ENCODE data around the gene RGS13.

RGS13 gene

DNA sequence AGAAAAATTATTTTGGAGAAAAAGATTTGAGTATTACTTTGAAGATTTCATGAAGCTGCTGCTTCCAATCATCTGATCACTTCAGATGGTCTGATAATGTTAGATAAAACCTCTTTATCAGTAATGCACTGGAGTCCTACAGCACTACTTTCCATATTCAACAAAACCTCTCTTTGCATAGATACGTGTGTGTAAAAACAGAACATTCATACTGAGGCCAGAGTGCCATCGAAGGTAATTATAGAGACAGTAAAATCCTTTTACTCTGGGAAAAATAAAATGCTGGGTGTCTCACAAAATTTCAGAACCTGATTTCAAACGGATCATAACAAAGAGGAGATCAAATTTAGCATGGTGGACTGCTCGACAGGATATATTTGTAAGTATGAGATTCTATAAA lies at the start of gene RGS13:
TSS of gene RGS13 (plus strand) at position 209 of the 400 bp plus-strand sequence. CDS start 8,188 bp downstream, outside the sequence.
- DNase-seq, result no peak

DNA sequence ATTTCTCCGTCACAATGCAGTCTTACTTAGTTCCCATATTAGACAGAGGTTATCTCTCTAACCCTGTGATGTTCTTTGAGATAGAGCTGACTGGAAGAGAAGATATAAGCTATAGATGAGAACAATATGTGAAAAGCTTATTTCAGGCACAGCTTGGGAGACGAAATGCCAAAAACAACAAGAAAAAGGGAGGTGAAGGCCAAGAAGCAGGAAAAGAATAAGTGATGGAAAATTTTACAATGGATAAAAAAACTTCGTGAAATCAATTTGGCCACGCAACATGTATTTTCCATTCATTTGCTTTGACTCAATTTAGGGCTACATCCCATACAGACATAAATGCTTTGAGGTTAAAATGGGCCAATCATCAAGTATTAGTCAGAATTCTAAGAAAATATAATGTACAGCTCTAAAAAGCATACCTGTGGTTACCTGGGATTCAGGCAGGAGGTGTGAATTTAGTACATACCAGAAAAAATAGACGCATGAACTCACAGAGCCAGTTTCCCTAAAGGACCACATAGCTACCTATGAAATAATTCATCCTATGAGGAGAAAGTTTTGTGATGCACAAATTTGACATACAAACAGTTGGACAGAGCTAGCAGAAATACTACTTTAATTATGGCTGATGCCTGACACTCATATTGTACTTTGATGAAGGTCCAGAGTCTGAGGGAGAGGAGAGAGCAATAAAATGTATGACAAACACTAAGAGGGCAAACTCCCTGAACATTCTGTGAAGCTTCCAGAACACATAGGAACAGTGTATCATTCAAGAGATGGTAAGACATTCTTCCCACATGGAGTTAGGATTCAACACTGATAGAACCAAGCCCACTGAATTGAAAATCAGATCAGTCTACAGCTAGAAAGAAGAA lies 48.3 kb upstream of the RGS13 start:
- no peak for DNase-seq

DNA sequence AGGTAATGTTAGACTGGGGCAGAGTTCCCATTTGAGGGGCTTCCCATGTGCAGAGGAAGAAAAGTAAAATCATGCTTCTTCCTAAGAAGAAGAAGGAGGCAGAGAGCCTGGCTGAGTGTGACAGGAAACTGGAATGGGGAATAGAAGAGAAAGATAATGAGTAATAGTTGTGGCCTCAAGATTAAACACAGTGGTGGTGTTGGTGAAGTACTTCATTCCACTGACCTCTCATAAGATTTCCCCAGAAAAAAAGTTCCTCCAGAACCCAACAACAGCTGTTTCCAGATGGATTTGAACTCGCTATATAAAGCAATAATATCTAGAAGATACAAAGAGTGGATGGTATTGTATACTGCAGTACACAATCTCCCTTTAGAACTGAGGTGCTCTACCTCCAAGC lies 47.4 kb upstream of the RGS13 start:
- no peak for DNase-seq

DNA sequence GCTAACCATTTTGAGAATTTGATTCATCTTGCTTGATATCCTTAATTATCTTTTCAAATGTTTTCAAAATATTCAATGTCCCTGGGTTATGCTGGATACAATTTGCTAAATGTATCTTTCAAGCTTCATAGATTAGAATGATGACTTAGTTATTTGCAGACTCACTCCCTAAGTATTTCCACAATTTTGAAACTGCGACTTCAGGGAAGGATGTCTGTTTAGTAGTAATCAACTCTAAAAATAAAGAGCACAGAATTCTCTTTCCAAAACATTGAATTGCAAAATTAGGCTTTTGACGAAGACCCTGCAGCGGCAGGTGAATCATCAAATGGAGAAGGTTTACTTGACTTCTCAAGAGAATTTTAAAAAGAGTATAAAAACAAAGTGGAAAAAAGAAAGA lies 46.1 kb upstream of the RGS13 start:
- DNase-seq, result no peak

DNA sequence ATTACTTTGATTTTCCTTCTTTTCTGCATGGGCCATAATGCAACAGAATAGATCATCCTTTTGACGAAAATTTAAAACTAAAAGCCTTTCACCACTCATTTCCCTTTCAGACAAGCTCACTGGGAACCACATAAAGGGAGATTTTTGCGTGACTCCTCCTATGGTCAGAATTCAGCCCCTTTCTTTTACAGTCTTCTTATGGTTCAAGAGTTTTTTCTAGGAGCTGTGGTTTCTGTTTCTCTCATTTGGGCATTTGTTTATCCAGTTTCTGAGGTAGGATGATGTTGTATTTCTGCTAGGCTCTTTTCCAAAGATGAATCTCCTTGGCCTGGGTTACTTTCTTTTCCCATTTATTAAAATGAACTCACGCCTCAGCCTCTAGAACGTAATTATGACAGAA lies 43.4 kb upstream of the RGS13 start:
- DNase-seq, result no peak

- DNase-seq, result no peak
Measured at GRCh38 chr1:192592981-192593708, 42.8 kb upstream of the RGS13 start.

DNA sequence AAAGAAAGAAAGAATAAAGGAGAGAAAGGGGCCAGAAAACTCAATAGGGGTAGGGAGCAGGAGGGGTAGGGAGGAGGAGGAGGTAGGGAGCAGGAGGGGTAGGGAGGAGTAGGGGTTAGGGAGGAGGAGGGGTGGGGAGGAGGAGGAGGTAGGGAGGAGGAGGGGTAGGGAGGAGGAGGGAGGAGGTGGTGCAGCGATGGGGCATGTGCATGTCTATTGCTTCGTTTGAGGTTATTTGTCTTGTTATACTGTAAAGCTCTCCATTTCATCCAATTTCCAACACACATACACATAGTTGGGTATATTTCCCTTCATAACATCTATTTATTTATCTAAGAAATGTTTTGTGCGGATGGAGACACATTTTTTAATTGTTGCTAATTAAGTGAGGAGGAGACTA lies 40.6 kb upstream of the RGS13 start:
- DNase-seq, result no peak

DNA sequence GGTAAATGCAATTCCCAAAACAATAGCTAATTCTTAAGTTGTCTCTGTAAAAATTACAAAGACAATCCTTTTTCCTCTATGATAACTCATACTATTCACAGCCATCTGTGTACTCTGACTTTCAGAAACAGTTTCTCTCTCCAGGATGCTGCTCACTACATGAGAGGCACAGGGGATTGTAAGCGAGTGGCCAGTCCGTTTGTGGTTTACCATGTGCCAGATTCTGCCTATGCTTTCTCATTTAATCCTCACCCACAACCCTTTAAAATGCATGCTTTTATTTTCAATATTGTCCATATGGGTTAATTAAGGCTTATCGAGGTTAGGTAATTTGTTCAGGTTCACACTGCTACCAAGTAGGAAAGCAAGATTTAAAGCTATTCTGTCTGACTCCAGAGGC lies 37.4 kb upstream of the RGS13 start:
- no peak for DNase-seq

- no peak for DNase-seq
Measured at GRCh38 chr1:192600275-192600674, 35.7 kb upstream of the RGS13 start.

DNA sequence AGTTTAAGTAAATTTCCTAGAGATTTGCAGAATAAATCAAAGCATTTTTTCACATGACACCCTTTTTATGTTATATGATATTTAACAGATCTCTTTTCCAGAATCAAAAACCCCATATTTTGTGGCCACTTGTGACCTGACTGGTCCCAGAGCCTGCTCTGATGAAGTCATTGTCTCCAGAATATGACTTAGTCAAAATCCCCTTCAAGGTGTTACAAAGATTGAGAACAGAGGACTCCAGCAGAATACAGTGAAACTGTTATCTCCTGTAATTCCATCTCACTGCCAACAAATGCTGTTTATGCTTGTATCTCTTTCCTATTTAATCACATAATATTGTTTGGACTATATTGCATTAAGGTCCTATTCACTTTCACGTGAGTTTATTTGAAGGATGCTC lies 34.8 kb upstream of the RGS13 start:
- DNase-seq, result no peak

- no peak for DNase-seq
Measured at GRCh38 chr1:192601567-192601966, 34.4 kb upstream of the RGS13 start.

- DNase-seq, result no peak
Measured at GRCh38 chr1:192602757-192603156, 33.2 kb upstream of the RGS13 start.

DNA sequence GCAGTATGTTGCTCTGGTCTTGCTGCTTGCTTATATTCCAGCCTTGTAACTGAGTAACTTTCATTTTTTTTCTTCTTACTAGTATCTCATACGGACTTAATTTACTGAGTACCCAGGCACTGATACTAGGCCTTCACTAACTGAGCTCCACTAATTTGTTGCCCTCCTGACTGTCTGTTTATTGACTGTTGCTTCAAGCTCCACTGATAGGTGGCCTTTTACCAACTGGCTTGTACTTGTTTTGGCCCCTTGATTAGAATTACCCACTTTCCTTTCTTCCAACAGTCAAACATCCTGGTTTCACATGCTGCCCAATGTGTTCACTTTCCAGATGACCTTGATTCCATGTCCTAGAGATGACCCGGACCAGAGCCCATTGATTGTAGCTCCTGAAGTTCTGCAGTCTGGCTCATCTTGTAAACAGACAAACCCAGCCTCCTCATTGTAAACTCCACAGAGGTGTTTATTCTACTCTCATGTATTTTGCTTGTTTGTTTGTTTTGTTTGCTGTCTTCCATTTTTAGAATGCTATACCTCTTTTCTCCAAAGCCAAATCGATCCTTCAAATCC lies 32.6 kb upstream of the RGS13 start:
- DNase-seq, result no peak

DNA sequence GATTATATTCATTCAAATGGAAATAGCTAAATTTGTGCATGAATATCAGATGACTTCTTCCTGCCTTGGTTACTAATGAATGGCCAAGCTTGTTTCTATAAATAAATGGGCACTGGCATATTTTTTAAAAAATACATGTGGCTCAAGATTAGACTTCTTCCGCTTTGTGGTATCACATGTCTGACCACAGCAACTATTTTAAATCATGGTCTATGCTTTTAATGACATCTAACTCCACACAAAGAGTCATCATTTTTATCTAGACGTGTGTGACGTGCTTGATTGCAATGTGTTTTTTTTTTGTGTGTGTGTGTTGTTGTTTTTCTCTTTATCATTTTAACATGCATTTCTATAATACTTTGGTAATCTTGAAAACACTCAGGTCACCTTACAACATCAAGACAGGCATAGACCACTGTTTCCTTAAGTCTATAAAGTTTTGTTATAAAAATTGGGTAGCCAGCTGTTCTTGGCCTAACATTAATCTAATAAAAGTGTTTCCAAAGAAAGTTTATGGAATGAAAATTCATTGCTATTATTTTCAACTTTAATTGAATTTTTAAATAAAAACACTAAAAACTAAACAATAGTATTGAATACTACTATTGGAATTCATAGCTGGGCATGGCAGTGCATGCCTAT lies 30.8 kb upstream of the RGS13 start:
- DNase-seq, result no peak

DNA sequence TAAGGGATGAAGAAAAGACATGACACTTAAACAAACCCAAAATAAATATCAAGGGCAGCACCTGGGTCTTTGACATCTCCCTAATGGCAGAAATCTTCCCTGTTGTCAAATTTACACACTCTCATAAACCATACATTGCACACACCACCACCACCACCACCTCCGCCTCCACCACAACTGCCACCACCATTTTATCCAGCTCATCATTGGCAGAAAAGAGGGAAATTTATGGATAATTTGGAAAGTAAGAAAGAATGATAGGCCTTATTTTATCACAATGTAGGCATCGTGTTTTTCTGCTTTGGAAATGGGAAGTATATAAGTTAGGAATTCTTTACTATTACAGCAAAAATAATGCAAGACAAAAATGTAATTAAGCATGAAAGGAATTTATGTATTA lies 27.3 kb upstream of the RGS13 start:
- no peak for DNase-seq

- DNase-seq, result peak; percentile 17
Measured at GRCh38 chr1:192609110-192610079, 26.6 kb upstream of the RGS13 start.

DNA sequence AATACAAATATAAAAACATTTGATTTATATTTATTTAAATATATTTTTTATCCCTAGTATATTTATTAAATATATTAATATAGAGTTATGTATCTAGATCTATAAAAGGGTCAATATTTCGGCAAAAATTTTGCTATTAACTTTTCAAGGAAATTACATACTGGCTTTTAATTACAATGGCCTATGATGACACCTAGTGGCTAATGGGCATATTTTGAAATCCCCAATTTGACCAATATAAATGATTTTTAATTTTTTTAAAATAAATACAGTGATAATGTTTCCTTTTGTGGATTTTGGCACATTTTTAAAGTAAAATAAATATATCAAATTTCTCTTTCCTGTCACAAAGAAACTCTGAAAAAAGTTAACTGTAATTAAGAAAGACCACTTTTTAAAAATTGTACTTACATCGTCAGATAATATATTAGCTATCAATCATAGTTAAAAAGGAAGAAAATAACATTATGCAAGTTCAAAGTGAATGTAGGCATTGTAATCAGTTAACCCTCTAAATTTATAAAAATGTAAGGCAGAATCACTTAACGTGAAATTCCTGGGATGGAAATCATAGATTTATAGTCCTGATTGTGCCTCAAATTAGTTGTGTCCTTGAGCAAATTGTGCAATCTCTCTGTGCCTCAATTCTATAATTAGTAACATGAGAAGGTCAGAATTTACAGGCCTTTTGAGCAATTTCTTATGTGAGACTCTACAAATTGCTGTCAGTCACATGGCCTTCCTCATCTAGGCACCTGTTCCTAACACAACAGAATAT lies 25.6 kb upstream of the RGS13 start:
- DNase-seq, result no peak

DNA sequence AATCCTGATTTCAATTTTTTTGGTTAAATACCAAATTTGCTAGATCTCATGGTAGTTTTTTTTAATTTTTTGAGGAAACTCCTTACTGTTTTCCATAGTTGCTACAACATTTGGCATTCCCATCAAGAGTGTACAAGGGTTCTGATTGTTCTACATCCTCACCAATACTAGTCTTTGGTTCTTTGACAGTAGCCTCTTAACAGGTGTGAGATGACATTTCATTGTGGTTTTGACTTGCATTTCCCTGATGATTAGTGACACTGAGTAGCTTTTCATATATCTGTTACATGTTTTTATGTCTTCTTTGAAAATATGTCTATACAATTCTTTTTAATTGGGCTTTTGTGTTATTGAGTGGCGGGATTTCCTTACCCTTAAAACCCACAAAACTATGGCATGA lies 20.9 kb upstream of the RGS13 start:
- DNase-seq, result no peak

DNA sequence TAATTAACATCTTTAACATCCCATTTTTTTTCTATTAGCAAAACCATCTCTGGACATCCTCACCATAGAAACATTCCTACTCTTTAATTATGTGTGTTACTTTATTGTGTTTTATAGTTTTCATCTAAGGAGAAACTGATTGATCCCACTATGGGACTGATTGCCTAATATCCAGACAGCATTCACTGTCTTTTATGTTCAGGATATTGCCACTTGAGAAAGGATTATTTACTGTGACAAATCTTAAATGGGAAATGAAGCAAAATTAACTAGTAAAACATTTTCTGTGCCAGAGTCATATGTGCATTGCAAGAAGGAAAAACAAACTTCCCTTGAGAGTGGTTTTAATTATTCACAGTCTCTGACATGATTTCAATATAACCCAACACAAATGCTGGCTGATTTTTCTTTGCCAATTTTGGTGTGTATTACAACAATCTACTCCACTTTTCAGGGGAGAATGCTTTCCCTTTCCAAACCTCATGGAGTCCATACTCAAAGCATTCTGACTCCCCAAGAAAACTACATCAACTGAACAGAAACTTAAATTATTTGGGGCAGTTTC lies 15.8 kb upstream of the RGS13 start:
- no peak for DNase-seq

DNA sequence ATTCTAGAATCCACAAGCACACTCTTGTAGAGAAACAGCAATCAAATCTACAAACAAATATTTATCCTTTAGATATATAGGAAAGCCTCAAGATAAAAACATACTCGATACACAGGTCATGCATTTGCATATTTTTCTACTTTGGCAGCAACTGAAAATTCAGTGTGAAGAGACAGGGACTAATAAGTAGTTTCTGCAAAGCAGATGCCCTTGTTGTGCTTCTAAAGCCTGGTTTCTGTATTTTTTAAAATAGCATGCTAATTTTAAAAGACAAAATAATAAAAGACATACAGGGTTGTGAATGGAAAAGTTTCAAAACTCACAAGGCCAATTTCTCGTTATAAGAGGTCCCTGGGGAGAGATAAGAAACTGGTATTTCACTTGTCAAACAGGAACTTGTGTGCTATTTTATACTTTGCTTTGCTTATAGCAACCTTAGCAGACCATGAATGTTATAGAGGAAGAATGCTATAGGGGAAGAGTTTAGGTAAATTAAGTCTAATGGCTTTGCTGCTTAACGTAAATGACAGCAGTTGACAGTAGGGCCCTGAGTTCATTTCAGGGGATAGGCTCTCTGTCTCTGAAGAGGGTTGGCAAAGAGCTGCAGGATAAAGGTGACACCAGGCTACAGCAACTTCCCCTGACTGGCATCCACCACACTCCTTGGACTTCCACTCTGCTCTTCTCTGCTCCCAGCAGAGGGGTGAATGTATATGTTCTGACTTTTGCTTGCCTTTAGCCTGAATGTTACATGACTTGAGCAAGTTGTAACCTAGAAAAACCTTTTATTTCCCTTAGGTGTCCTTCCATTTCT lies 9.4 kb upstream of the RGS13 start:
- no peak for DNase-seq

Data from activated T-cell treated with anti-CD3 and anti-CD28 coated beads for 4 hours (primary cell).